ENCODE data around the gene TRIO.

The TRIO gene

DNA sequence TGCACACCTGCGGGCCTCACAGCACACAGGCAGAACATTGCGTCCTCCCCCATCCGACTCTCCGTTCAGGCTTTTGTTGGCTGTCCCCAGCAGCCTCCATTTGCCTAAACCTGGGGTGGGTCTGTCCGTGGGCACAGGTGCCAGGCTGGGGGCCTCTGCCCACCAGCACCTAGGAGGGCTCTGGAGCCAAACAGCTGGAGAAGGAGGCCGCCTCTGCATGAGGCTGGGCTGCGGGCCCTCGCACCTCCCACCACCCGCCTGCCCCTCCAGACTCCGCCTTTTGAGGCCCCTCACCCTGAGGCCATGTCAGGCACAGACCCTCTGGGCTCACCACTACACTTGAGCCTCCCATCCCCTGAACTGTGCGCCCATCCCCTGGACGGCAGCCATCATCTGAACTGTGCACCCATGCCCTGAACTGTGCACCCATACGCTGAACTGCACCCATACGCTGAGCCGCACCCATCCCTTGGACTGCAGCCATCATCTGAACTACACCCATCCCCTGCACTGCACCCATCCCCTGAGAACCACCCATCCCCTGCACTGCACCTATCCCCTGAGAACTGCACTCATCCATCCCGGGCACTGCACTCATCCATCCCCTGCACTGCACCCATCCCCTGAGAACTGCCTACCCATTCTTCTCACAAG, 340.5 kb downstream of the TRIO start:
- no peak overlapping the region for H3K4me3 ChIP-seq (ENCODE audit: control insufficient read depth, low read depth, low read length)
- DNase-seq (ENCODE audit: low read depth), result no peak
- TF ChIP-seq, protein P1, sequence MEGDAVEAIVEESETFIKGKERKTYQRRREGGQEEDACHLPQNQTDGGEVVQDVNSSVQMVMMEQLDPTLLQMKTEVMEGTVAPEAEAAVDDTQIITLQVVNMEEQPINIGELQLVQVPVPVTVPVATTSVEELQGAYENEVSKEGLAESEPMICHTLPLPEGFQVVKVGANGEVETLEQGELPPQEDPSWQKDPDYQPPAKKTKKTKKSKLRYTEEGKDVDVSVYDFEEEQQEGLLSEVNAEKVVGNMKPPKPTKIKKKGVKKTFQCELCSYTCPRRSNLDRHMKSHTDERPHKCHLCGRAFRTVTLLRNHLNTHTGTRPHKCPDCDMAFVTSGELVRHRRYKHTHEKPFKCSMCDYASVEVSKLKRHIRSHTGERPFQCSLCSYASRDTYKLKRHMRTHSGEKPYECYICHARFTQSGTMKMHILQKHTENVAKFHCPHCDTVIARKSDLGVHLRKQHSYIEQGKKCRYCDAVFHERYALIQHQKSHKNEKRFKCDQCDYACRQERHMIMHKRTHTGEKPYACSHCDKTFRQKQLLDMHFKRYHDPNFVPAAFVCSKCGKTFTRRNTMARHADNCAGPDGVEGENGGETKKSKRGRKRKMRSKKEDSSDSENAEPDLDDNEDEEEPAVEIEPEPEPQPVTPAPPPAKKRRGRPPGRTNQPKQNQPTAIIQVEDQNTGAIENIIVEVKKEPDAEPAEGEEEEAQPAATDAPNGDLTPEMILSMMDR (conservative IDR thresholded peaks at IDR 0.05; ENCODE audit: control insufficient read depth, insufficient read depth, low read depth, low read length), result no peak

GRCh38 chr5:14486486-14486885, 343.3 kb downstream of the TRIO start:
- TF ChIP-seq, protein P1 (conservative IDR thresholded peaks at IDR 0.05; ENCODE audit: control insufficient read depth, insufficient read depth, low read depth, low read length), result no peak
- peak; percentile 81 for DNase-seq (ENCODE audit: low read depth)
- H3K4me3 ChIP-seq (ENCODE audit: control insufficient read depth, low read depth, low read length), result no peak overlapping the region

DNA sequence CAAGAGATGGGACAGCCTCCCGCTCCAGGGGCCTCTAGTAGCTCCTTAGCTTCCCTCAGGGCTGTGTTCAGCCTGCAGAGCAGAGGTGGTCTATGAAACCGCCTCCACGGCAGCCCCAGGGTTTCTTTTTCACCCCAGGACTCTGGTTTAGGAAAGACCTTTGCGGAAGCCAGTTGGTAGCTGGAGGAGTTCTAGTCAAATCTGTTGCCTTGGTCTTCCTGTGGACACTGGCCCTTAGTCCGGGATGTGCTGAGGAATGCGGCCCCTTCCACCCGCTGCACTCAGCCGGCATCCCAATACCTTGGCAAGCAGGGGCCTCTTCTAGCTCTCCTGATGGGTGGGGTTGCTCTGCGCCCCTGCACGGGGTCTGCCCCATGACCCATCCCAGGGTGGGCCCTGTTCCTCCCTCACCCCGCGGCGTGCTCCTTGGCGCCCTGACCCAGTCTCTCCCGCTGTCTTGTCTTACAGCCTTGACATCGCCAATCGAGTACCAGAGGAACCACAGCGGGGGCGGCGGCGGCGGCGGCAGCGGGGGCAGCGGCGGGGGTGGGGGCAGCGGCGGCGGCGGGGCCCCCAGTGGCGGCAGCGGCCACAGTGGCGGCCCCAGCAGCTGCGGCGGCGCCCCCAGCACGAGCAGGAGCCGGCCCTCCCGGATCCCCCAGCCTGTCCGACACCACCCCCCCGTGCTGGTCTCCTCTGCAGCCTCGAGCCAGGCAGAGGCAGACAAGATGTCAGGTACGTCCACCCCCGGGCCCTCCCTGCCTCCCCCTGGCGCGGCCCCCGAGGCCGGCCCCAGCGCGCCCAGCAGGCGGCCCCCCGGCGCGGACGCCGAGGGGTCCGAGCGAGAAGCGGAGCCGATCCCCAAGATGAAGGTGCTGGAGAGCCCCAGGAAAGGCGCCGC, 344.1 kb downstream of the TRIO start:
- H3K4me3 ChIP-seq (ENCODE audit: control insufficient read depth, low read depth, low read length), result no peak overlapping the region
- TF ChIP-seq, protein P1 (conservative IDR thresholded peaks at IDR 0.05; ENCODE audit: control insufficient read depth, insufficient read depth, low read depth, low read length), result no peak
- no peak for DNase-seq (ENCODE audit: low read depth)

DNA sequence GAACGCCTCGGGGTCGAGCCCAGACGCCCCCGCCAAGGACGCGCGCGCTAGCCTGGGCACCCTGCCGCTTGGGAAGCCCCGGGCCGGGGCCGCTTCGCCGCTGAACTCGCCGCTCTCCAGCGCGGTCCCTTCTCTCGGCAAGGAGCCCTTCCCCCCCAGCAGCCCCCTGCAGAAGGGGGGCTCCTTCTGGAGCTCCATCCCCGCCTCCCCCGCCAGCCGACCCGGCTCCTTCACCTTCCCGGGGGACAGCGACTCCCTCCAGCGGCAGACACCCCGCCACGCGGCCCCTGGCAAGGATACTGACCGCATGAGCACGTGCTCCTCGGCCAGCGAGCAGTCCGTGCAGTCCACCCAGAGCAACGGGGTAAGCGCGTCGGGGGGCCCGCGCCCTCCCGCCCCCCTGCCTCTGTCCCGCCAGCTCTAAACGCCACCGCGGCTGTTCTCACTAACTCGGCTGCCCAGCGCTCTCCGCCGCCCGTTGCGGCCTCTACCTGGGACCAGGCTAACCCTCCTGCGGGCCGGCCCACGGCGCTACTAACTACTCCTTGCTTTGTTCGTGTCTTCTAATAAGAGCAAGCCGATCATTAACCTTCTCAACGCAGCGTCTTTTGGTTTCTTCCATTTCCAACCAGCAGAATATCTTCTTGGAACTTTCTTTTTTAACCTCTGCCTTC, 344.9 kb downstream of the TRIO start:
- no peak overlapping the region for H3K4me3 ChIP-seq (ENCODE audit: control insufficient read depth, low read depth, low read length)
- no peak for DNase-seq (ENCODE audit: low read depth)
- TF ChIP-seq, protein P1 (conservative IDR thresholded peaks at IDR 0.05; ENCODE audit: control insufficient read depth, insufficient read depth, low read depth, low read length), result no peak

GRCh38 chr5:14488709-14489108, 345.6 kb downstream of the TRIO start:
- TF ChIP-seq, protein P1 (conservative IDR thresholded peaks at IDR 0.05; ENCODE audit: control insufficient read depth, insufficient read depth, low read depth, low read length), result no peak
- DNase-seq (ENCODE audit: low read depth), result no peak
- no peak overlapping the region for H3K4me3 ChIP-seq (ENCODE audit: control insufficient read depth, low read depth, low read length)

DNA sequence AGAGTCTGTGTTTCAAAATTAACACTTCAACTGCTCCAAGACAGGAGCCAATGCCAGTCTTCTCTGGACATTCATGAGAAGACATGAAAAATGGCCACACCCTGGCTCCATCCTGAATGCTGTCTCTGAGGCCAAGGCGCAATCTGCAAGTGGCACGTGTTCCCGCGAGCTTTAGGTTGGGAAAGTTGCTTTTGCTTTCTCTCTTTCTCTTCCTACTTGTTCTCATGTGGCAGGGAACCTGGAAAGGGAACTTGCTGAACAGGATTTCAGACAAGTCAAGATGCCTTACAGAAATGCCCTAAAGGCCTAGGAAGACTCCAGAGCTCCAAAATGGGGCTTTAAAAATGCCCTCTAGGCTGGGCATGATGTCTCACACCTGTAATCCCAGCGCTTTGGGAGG, 346.5 kb downstream of the TRIO start:
- H3K4me3 ChIP-seq (ENCODE audit: control insufficient read depth, low read depth, low read length), result no peak overlapping the region
- TF ChIP-seq, protein P1 (conservative IDR thresholded peaks at IDR 0.05; ENCODE audit: control insufficient read depth, insufficient read depth, low read depth, low read length), result no peak
- no peak for DNase-seq (ENCODE audit: low read depth)

Measured in fibroblast of mammary gland (primary cell).